ENCODE measurements around the gene CALY.

The CALY gene

DNA sequence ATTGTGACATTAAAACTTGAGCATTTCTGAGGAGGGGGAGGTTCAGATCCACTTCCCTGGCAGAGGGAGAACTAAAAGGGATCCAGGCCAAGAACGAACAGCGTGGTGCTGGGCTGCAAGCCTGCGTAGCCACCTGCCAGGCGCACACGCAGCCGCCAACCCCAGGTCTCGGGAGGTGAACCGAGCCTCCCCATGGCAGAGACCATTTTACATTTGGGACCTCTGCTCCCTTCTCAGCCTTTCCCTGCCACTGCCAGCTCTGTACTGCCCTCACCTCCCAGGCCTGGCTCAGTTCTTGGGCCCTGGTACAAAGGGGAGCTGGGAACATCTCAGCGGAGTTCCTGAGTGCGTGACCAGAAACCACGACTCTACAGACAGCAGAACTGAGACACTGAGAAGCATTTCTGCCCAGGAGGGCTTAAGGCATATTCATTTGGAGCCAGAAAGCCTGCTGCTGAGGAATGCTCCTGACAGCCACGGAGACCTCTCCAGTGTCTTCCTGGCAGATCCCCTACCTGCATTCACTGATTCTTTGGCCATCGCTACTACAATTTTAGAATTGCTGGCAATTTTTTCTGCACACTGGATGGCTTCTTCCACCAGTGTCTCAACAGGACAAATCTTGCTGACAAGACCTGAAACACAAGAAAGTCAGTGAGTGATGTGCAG is 28.9 kb upstream of the CALY start:
- no peak for DNase-seq

DNA sequence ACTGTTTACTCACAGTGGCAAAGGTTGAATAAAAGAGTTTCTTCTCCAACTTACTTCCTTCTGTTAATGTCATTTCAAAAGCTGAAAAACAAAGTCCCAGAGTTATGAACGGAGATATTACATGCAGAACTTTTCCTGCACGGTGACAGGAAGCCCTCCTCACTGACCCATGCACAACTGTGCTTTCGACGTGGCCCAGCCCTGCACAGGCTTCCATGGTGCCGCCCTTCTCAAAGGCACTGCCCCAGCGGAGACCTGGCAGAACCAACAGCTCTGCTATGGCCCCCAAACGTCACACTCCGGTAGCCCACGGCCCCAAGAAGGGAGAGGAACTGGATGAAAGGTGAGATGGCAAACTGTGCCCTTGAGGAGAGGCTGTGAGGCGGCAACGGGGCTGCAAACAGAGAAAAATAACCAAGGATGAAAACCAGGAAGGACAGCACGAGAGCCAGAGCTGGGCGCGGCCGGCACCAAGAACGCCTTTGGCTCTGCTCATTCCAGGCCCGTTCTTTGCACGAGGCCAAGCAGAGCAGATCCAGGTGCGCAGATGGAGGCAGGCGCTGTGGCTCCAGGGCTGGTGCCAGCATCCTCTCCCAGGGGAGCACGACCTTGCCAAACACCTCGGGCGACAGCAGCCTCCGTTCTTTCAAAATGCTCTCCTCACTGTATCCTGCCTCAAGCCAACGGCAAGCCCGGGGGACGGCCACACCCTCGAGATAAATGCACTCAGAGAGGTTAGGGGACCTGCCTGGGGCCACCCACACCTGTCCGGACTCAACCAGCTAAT is 28.1 kb upstream of the CALY start:
- DNase-seq: no peak

DNA sequence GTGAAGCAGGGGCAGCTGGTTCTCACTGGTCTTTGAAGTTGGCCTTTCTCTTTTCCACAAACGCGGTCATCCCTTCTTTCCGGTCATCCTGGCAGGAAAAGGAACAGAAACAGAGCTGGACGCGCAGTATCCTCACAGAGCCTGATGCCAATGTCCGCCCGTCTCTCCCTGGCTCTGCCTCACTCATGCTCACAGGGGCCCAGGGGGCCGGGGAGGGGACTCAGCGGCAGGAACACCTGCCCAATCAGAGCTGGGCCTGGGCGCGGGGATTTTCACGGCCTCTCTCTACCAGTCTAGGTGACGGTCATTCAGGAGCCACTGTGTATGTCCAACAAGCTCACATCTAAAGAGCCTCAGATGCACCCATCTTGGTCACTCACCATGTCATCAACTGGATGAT is 26.1 kb upstream of the CALY start:
- DNase-seq: no peak

GRCh38 chr10:133361773-133362441 is 25.2 kb upstream of the CALY start:
- DNase-seq: no peak

DNA sequence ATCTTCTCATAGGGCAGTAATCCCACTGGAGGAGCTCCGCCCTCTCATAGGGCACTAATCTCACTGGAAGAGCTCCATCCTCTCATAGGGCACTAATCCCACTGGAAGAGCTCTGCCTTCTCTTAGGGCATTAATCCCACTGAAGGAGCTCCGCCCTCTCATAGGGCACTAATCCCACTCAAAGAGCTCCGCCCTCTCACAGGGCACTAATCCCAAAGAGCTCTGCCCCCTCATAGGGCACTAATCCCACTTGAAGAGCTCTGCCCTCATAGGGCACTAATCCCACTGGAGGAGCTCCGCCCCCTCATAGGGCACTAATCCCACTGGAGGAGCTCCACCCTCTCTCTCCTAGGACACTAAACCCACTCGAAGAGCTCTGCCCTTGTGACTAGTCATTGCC is 24.5 kb upstream of the CALY start:
- DNase-seq: no peak

GRCh38 chr10:133359972-133360610 is 23.4 kb upstream of the CALY start:
- no peak for DNase-seq

DNA sequence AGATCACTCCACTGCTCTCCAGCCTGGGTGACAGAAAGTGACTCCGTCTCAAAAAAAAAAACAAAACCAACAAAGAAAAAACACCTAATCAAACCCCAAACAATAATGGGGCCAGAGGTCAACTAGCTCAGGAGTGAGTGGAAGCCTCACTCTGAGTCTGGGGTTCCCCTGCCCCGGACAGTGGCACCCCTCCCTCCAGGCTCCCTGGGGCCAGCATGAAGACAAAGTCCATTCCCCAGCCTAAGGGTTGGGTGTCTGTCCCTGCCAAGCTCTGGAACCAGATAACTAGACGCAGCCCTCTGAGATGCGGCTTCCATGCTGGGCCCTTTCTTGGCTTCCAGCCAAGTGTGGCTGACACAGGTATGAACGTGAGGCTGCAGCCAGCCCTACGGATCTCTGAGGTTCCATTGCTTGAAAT is 22.9 kb upstream of the CALY start:
- DNase-seq: no peak

- DNase-seq: no peak
These were observed 22.2 kb upstream of the CALY start for GRCh38 chr10:133358925-133359310.

- DNase-seq: no peak
These were observed 21.6 kb upstream of the CALY start for GRCh38 chr10:133358162-133358924.

- peak; percentile 65 for DNase-seq
These were observed 20.8 kb upstream of the CALY start, which contains the start of gene FUOM for GRCh38 chr10:133357285-133358161. TSS of gene FUOM (minus strand) at chr10:133358019. CDS start at chr10:133358007, 12 bp downstream.

- no peak for DNase-seq
These were observed 20.0 kb upstream of the CALY start for GRCh38 chr10:133356549-133357284.

DNA sequence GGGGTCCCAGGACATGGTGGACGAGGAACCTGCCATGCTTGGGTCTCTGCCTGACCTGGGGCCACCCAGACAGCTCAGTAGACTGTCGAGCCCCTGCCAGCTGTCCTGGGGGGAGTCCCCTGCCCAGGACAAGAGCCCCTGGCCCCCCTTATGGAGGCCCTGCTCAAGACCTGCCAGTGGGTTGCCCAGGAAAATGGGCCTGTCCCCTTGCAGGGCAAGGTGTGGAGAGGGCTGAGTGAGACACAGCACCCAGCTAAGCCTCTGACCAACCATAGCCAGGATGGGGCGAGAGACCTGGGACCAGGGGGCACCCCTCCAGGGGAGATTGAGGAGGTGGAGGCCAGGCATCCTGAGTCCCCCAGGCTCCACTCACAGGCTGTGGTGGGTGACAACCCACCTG is 19.3 kb upstream of the CALY start:
- DNase-seq: no peak

DNA sequence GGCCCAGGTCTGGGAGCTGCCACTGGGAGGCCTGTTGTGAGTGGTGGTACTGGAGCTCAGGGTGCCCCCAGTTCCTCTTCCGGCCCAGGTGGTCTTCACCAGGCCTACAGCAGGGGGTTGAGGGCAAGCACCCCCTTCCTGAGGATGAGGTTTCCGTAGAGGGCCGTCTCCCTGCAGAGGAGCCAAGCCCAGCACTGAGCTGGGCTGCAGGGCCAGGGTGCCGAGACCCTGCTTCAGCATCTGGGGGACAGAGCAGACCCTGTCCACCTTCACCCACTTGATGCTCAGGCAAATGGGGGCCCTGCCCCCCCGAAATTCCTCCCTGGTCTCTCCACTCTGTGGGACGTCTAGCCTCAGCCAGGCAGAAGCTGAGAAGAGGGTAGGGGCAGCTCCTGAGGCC is 18.6 kb upstream of the CALY start:
- no peak for DNase-seq

- no peak for DNase-seq
These were observed 18.1 kb upstream of the CALY start for GRCh38 chr10:133354672-133355240.

- no peak for DNase-seq
These were observed 17.4 kb upstream of the CALY start for GRCh38 chr10:133353988-133354605.

DNA sequence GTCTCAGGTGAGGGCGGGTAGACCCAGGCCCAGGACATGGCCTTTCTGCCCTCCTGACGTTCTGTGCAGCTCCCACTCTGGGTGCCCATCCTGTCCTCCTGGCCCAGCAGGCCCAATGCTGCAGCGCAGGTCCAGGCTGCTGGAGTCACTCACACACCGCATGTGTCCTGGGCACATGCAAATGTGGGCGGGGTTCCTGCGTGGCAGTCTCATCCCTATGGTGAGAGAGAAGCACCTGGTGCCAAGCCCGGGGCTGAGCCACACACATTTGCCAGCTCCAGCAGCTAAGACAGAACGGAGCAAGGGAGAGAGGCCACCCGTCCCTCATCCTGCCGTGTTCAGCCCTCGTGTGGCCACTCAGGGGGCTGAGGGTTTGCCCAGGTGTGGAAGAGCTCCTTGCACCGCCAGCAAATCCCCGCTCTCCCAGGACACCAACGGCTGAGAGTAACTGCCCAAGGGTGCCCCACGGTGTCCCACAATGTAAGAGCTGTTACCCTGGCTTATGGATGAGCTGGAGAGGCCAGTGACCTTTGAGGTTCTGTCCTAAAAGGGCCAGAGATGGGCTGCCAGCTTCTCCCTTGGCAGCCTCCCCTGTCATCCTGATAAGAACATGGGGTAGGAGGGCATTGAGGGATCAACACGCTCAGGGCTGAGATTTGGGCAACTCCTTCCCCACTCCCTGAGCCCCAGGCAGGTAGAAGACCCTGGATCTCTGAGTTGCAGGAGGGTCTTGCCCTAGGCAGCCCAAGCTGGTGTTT is 16.7 kb upstream of the CALY start:
- no peak for DNase-seq

- DNase-seq: no peak
These were observed 15.0 kb upstream of the CALY start for GRCh38 chr10:133351408-133352318.

- DNase-seq: no peak
These were observed 14.2 kb upstream of the CALY start for GRCh38 chr10:133350950-133351329.
